DND-41 (cell line): ENCODE data around the gene NECAP2.

Experiments used
- ATAC-seq: fragments of 200-7000 bp; cut with Tn5 transposase; 3 replicates; pipeline ENCODE4 v1.9.1; 2021; ENCODE audit warnings: low read depth; ENCODE audit not compliant: insufficient read depth
- DNase-seq: peaks from one replicate; pipeline ENCODE4 v3.0.0-alpha.2; 2020
- H2AFZ ChIP-seq: 2 replicates; pipeline ENCODE4 v1.6.0; 2012; ENCODE audit warnings: low read depth, low read length
- H3K27ac ChIP-seq: 2 replicates; pipeline ENCODE4 v1.5.1; 2012; ENCODE audit warnings: low read length, inconsistent platforms
- H3K27me3 ChIP-seq: fragments of 200-600 bp; sonication (generic); 2 replicates; pipeline ENCODE4 v1.6.0; 2012; ENCODE audit warnings: low read length, mild to moderate bottlenecking, inconsistent platforms; ENCODE audit not compliant: insufficient read depth, poor library complexity
- H3K36me3 ChIP-seq: 2 replicates; pipeline ENCODE4 v1.5.1; 2012; ENCODE audit warnings: low read length, inconsistent platforms; ENCODE audit not compliant: insufficient read depth
- H3K4me1 ChIP-seq: 2 replicates; pipeline ENCODE4 v1.5.1; 2012; ENCODE audit warnings: mild to moderate bottlenecking, low read length; ENCODE audit not compliant: insufficient read depth
- H3K4me2 ChIP-seq: 2 replicates; pipeline ENCODE4 v1.6.0; 2012; ENCODE audit warnings: mild to moderate bottlenecking, moderate library complexity, low read length, inconsistent platforms; ENCODE audit not compliant: insufficient read depth
- H3K4me3 ChIP-seq, 2 experiments: fragments of 200-600 bp in 1 of 2; shearing (Covaris generic) in 1 of 2; 2 replicates each; pipeline ENCODE4 v1.5.1; 2012 to 2016; ENCODE audit warnings: inconsistent platforms in 2 of 2, low read length in 2 of 2, mild to moderate bottlenecking in 2 of 2, low read depth in 1 of 2, moderate library complexity in 1 of 2
- H3K79me2 ChIP-seq: 2 replicates; pipeline ENCODE4 v1.6.0; 2012; ENCODE audit warnings: low read length, inconsistent platforms; ENCODE audit not compliant: insufficient read depth
- H3K9ac ChIP-seq: 2 replicates; pipeline ENCODE4 v1.6.0; 2012; ENCODE audit warnings: low read depth, mild to moderate bottlenecking, inconsistent platforms, low read length, moderate library complexity
- H3K9me3 ChIP-seq: 2 replicates; pipeline ENCODE4 v1.5.1; 2012; ENCODE audit warnings: low read length, moderate library complexity, mild to moderate bottlenecking, inconsistent platforms; ENCODE audit not compliant: insufficient read depth, severe bottlenecking
- H4K20me1 ChIP-seq: 2 replicates; pipeline ENCODE4 v1.6.0; 2012; ENCODE audit warnings: low read length; ENCODE audit not compliant: insufficient read depth
- EZH2 ChIP-seq: IDR thresholded peaks from 3 replicates; pipeline ENCODE4 v1.6.1; 2012; ENCODE audit warnings: borderline replicate concordance, low read depth, mild to moderate bottlenecking, moderate library complexity, low read length, inconsistent platforms; ENCODE audit not compliant: severe bottlenecking
- TF ChIP-seq, protein P1 (sequence below): IDR thresholded peaks from 2 replicates; pipeline ENCODE4 v1.5.1; 2012; ENCODE audit warnings: borderline replicate concordance, low read length, moderate library complexity, mild to moderate bottlenecking; ENCODE audit not compliant: poor library complexity, severe bottlenecking; ENCODE audit errors: extremely low read depth

The NECAP2 gene

DNA sequence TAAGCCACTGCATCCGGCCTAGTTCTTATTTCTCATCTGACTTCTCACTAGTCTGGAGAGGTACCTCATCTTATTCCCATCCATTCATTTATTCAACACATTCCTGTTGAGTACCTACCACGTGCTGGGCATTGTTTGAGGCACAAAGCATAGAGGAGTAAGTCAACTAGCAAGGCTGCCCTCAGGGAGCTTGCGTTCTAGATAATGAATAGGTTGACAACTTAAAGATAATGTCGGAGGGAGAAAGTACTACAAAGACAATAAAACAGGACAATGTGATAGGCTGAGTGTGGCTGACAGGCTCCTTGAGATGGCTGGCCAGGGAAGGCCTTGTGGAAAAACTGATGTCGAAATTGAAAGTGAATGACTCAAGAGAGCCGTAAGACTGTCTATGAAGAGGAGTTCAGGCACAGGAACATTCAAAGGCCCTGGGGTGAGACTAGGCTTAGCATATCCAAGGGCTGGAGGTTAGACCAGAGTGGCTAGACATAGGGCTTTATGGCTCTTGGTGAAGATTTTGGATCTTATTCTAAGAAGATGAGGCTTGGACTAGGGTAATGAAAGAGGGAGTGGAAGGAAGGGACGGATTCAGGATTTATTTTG lies 21.6 kb upstream of the NECAP2 start:
- no peaks in the 10 kb centered on the region for H3K9me3 ChIP-seq
- no peaks in the 10 kb centered on the region for H3K27me3 ChIP-seq
- no peaks in the 10 kb centered on the region for H4K20me1 ChIP-seq
- H3K4me3 ChIP-seq: no peak overlapping the region
- H2AFZ ChIP-seq: no peak overlapping the region
- no peaks in the 10 kb centered on the region for H3K79me2 ChIP-seq
- peaks cover 16% of the 10 kb centered on the region for H3K4me1 ChIP-seq
- no peaks in the 10 kb centered on the region for H3K36me3 ChIP-seq
- no peak overlapping the region for H3K4me2 ChIP-seq
- no peak overlapping the region for H3K27ac ChIP-seq
- H3K9ac ChIP-seq: no peak overlapping the region
- TF ChIP-seq, protein P1, sequence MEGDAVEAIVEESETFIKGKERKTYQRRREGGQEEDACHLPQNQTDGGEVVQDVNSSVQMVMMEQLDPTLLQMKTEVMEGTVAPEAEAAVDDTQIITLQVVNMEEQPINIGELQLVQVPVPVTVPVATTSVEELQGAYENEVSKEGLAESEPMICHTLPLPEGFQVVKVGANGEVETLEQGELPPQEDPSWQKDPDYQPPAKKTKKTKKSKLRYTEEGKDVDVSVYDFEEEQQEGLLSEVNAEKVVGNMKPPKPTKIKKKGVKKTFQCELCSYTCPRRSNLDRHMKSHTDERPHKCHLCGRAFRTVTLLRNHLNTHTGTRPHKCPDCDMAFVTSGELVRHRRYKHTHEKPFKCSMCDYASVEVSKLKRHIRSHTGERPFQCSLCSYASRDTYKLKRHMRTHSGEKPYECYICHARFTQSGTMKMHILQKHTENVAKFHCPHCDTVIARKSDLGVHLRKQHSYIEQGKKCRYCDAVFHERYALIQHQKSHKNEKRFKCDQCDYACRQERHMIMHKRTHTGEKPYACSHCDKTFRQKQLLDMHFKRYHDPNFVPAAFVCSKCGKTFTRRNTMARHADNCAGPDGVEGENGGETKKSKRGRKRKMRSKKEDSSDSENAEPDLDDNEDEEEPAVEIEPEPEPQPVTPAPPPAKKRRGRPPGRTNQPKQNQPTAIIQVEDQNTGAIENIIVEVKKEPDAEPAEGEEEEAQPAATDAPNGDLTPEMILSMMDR: no peak
- no peak for TF ChIP-seq EZH2
- ATAC-seq (no peak), DNase-seq (no peak)

DNA sequence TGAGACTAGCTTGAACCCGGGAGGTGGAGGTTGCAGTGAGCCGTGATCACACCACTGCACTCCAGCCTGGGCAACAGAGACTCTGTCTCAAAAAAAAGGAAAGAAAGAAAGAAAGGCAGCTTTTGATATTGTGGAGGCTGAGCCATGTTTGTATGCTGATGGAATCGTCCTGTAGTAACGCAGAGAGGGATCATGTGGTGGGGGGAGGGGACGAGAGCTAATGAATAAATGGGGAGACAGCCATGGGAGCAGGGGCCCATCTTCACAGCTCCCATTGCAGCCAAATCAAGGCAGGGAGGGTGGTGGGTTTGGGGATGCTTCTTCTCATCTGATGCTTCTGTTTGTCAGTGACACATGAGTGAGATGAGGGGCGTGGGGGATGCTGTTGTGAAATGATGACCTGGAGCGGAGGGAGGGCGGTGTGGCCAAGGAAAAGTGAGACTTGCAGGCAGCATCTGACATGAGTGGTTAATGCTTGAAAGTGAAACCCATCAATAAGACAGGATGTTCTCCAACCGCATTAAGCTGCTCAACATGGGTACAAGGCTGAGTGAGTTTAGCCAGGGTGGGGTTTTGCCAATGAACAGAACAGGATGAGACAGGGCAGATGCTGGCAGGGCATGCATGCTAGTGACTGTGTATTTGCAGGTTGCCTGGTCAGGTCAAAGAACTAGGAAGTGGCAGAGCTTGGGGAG lies 20.0 kb upstream of the NECAP2 start:
- Histone ChIP-seq H3K27ac (no peak overlapping the region), H3K27me3 (peaks cover 5% of the 10 kb centered on the region), H4K20me1 (no peaks in the 10 kb centered on the region), H3K9ac (no peak overlapping the region), H2AFZ (no peak overlapping the region), H3K9me3 (no peaks in the 10 kb centered on the region), H3K36me3 (no peaks in the 10 kb centered on the region), H3K4me1 (peaks cover 16% of the 10 kb centered on the region), H3K79me2 (no peaks in the 10 kb centered on the region), H3K4me2 (peak overlapping the region; percentile 15; the same call in 1 of the 2 replicates), H3K4me3 (no peak overlapping the region)
- ATAC-seq (peak; percentile 99), DNase-seq (peak; percentile 77)
- no peak for TF ChIP-seq EZH2
- TF ChIP-seq, protein P1: no peak

DNA sequence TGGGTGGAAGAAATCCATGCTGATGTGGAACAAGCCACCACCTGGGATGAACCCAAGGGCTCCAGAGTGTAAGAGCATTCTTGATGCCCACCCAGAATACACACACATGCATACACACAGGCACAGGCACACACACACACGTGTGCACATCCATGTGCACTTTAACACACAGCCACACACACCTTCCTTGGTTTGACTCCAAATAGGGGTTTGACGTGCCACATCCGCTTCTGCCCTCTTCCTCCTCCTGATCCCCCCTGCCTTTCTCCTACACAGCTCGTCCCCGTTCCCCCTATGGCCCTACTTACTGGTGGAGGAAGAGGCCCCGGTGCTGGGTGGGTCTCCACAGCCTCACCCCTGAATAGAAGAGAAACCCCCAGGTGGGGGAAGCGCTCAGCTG lies 19.3 kb upstream of the NECAP2 start:
- 0 out of 2 replicates have a peak overlapping the region, but pooled peaks have one; percentile 6 for H3K4me2 ChIP-seq
- no peak overlapping the region for H3K4me3 ChIP-seq
- TF ChIP-seq, protein P1: no peak
- TF ChIP-seq EZH2: no peak
- H3K79me2 ChIP-seq: no peaks in the 10 kb centered on the region
- no peak overlapping the region for H3K9ac ChIP-seq
- ATAC-seq (peak; percentile 29), DNase-seq (peak; percentile 23)
- no peak overlapping the region for H3K27ac ChIP-seq
- no peaks in the 10 kb centered on the region for H3K36me3 ChIP-seq
- H3K27me3 ChIP-seq: peaks cover 5% of the 10 kb centered on the region
- no peak overlapping the region for H2AFZ ChIP-seq
- no peaks in the 10 kb centered on the region for H4K20me1 ChIP-seq
- no peaks in the 10 kb centered on the region for H3K9me3 ChIP-seq
- peaks cover 16% of the 10 kb centered on the region for H3K4me1 ChIP-seq
